HepG2 (cell line): ENCODE measurements around the gene SNX15. TPM values are rescaled to one million over a fixed set of nuclear protein-coding genes. Genes with fewer than 3 reads are reported as not detected.

Experiments
- DMAP1 ChIP-seq: IDR thresholded peaks from 2 replicates; pipeline ENCODE4 v1.6.1; 2016
- FOXP1 ChIP-seq, 2 experiments: fragments of 450-650 bp in 1 of 2; IDR thresholded peaks; 2 replicates each; pipeline ENCODE4 v1.6.1; 2017 to 2018; ENCODE audit warnings: antibody characterized with exemption in 1 of 2
- GTF3A ChIP-seq: sonication (generic); formaldehyde crosslinking; conservative IDR thresholded peaks from 2 replicates; pipeline ENCODE4 v1.4.0; 2020; ENCODE audit warnings: mild to moderate bottlenecking, missing genetic modification reagents
- HNF4G ChIP-seq, 2 experiments: sonication (generic) in 1 of 2; formaldehyde crosslinking in 1 of 2; IDR thresholded peaks; 2 replicates each; pipeline versions ENCODE4 v1.4.0 to v1.6.1; 2011 to 2020; ENCODE audit warnings: borderline replicate concordance in 2 of 2, low read depth in 2 of 2, mild to moderate bottlenecking in 2 of 2, low read length in 1 of 2, missing genetic modification reagents in 1 of 2, moderate library complexity in 1 of 2
- NCOA1 ChIP-seq: sonication (generic); formaldehyde crosslinking; IDR thresholded peaks from 2 replicates; pipeline ENCODE4 v1.9.0; 2021; ENCODE audit warnings: missing genetic modification reagents
- NFATC3 ChIP-seq: sonication (generic); formaldehyde crosslinking; IDR thresholded peaks from 2 replicates; pipeline ENCODE4 v1.5.1; 2020; ENCODE audit warnings: mild to moderate bottlenecking, missing genetic modification reagents
- NRL ChIP-seq: sonication (generic); formaldehyde crosslinking; IDR thresholded peaks from 2 replicates; pipeline ENCODE4 v1.5.0; 2020; ENCODE audit warnings: missing genetic modification reagents, mild to moderate bottlenecking, moderate library complexity, borderline replicate concordance
- STAG1 ChIP-seq: sonication (generic); formaldehyde crosslinking; IDR thresholded peaks from 2 replicates; pipeline ENCODE4 v1.4.0; 2020; ENCODE audit warnings: missing genetic modification reagents
- TBP ChIP-seq: sonication (generic); formaldehyde crosslinking; IDR thresholded peaks from 2 replicates; pipeline ENCODE4 v1.5.0; 2020; ENCODE audit warnings: missing genetic modification reagents
- TBX2 ChIP-seq: sonication (generic); formaldehyde crosslinking; IDR thresholded peaks from 2 replicates; pipeline ENCODE4 v1.5.0; 2020; ENCODE audit warnings: missing genetic modification reagents, mild to moderate bottlenecking, borderline replicate concordance
- U2AF2 ChIP-seq: fragments of 200-400 bp; formaldehyde crosslinking; IDR thresholded peaks from 2 replicates; pipeline ENCODE4 v1.6.1; 2017; ENCODE audit warnings: low read depth, mild to moderate bottlenecking, low read length
- ZEB1 ChIP-seq: IDR thresholded peaks from 2 replicates; pipeline ENCODE4 v1.6.1; 2012; ENCODE audit warnings: mild to moderate bottlenecking, low read depth, inconsistent platforms; ENCODE audit not compliant: insufficient replicate concordance
- ZNF431 ChIP-seq: sonication (generic); formaldehyde crosslinking; IDR thresholded peaks from 2 replicates; pipeline ENCODE4 v1.9.0; 2022; ENCODE audit warnings: missing genetic modification reagents, low read depth, mild to moderate bottlenecking, borderline replicate concordance
- ZNF660 ChIP-seq: sonication (generic); formaldehyde crosslinking; IDR thresholded peaks from 2 replicates; pipeline ENCODE4 v1.5.1; 2020; ENCODE audit warnings: mild to moderate bottlenecking, low read depth, missing genetic modification reagents, borderline replicate concordance
- ZNF761 ChIP-seq: sonication (generic); formaldehyde crosslinking; conservative IDR thresholded peaks from 2 replicates; pipeline ENCODE4 v1.4.0; 2020; ENCODE audit warnings: mild to moderate bottlenecking, missing genetic modification reagents
- ZNF775 ChIP-seq: sonication (generic); formaldehyde crosslinking; IDR thresholded peaks from 2 replicates; pipeline ENCODE4 v1.4.0; 2020; ENCODE audit warnings: missing genetic modification reagents, mild to moderate bottlenecking, moderate library complexity, borderline replicate concordance
- polyA plus RNA-seq, 8 experiments: library from polyadenylated mRNA; depleted of rRNA in 3 of 8; stranded (reverse) in 7 of 8; unstranded in 1 of 8; fragments of >200 nt; fragmentation: Illumina TruSeq in 4 of 8; extraction: Trizol in 4 of 8; gene quantifications; 2 replicates each; pipeline versions ENCODE4 v1.2.1 to v1.2.3, GENCODE V29; 2011 to 2016; ENCODE audit warnings: low read depth in 4 of 8, missing spikeins in 1 of 8, mixed read lengths in 1 of 8; ENCODE audit not compliant: insufficient read depth in 1 of 8
- total RNA-seq, 5 experiments: library from RNA; depleted of rRNA; stranded (reverse); fragments of >200 nt; fragmentation: Illumina TruSeq; extraction: Trizol; gene quantifications; 2 replicates each; pipeline ENCODE4 v1.2.3, GENCODE V29; 2016; ENCODE audit warnings: low read depth in 1 of 5
- TF ChIP-seq, protein P1 (sequence below): sonication (generic); formaldehyde crosslinking; IDR thresholded peaks from 2 replicates; pipeline ENCODE4 v1.9.0; 2021; ENCODE audit warnings: missing genetic modification reagents, borderline replicate concordance
- TF ChIP-seq, protein P2 (sequence below): sonication (generic); formaldehyde crosslinking; IDR thresholded peaks from 2 replicates; pipeline ENCODE4 v1.5.0; 2020; ENCODE audit warnings: mild to moderate bottlenecking, missing genetic modification reagents
- TF ChIP-seq, protein P3 (sequence below): sonication (generic); formaldehyde crosslinking; IDR thresholded peaks from 2 replicates; pipeline ENCODE4 v1.5.1; 2020; ENCODE audit warnings: missing genetic modification reagents, mild to moderate bottlenecking, borderline replicate concordance
- TF ChIP-seq, protein P4 (sequence below): sonication (generic); formaldehyde crosslinking; IDR thresholded peaks from 2 replicates; pipeline ENCODE4 v1.4.0; 2020; ENCODE audit warnings: missing genetic modification reagents
- TF ChIP-seq, protein P5 (sequence below): sonication (generic); formaldehyde crosslinking; IDR thresholded peaks from 2 replicates; pipeline ENCODE4 v1.8.1; 2023; ENCODE audit warnings: mild to moderate bottlenecking, missing genetic modification reagents

SNX15 gene
- total and polyA plus RNA-seq, 2 of the 13 experiments (the other 11 are each of a cell fraction or from before 2014, with no cell fraction given) = 19.1 to 22.6 TPM

DNA sequence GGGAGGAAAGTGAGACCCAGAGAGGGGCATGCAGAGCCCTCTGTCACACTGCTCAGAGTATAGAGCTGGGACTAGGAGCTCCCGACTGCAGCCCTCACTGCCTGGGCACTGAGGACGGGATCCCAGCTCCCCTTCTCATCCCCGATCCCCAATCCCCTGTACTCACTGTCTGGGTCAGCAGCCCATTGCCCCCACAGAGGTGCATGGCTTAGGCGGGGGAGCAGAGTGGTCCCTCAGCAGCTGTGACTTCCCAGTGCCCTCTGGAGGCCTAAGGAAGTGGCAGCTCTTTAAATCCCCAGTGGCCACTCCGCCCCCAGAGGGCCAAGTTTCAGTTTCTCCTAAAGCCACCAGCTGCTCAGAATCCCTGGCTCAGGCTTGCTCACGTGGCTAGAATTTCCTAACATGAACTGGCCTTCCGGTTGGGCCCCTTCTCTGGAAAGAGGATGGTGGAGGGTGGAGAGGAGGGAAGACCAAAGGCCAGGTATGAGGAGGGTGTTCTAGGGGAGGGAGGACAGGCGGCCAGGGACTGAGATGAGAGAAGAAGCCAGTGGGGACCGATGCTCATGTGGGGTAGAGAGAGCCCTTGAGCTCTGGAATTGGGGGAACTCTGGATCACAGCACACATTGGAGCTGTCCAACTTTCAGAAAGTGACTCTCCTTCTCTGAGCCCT is 30.4 kb upstream of the SNX15 start, which contains the start of gene BATF2 (continued):
- TF ChIP-seq, protein P1, sequence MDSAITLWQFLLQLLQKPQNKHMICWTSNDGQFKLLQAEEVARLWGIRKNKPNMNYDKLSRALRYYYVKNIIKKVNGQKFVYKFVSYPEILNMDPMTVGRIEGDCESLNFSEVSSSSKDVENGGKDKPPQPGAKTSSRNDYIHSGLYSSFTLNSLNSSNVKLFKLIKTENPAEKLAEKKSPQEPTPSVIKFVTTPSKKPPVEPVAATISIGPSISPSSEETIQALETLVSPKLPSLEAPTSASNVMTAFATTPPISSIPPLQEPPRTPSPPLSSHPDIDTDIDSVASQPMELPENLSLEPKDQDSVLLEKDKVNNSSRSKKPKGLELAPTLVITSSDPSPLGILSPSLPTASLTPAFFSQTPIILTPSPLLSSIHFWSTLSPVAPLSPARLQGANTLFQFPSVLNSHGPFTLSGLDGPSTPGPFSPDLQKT = no peak
- TF ChIP-seq ZNF431 (CRISPR knock-in tag) = no peak
- TF ChIP-seq, protein P2, sequence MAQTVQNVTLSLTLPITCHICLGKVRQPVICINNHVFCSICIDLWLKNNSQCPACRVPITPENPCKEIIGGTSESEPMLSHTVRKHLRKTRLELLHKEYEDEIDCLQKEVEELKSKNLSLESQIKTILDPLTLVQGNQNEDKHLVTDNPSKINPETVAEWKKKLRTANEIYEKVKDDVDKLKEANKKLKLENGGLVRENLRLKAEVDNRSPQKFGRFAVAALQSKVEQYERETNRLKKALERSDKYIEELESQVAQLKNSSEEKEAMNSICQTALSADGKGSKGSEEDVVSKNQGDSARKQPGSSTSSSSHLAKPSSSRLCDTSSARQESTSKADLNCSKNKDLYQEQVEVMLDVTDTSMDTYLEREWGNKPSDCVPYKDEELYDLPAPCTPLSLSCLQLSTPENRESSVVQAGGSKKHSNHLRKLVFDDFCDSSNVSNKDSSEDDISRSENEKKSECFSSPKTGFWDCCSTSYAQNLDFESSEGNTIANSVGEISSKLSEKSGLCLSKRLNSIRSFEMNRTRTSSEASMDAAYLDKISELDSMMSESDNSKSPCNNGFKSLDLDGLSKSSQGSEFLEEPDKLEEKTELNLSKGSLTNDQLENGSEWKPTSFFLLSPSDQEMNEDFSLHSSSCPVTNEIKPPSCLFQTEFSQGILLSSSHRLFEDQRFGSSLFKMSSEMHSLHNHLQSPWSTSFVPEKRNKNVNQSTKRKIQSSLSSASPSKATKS = no peak
- TF ChIP-seq GTF3A (CRISPR knock-in tag) = no peak
- peak; percentile 89; the same call in 1 of the 2 replicates for TF ChIP-seq NRL (CRISPR knock-in tag)
- TF ChIP-seq ZNF660 (CRISPR knock-in tag) = no peak
- TF ChIP-seq, protein P3, sequence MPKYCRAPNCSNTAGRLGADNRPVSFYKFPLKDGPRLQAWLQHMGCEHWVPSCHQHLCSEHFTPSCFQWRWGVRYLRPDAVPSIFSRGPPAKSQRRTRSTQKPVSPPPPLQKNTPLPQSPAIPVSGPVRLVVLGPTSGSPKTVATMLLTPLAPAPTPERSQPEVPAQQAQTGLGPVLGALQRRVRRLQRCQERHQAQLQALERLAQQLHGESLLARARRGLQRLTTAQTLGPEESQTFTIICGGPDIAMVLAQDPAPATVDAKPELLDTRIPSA (CRISPR knock-in tag) = no peak
- peak; percentile 75 for TF ChIP-seq DMAP1 (CRISPR knock-in tag)
- TF ChIP-seq FOXP1 (IDR thresholded peaks at IDR 0.05) = no peak
- no peak for TF ChIP-seq FOXP1 (CRISPR knock-in tag; IDR thresholded peaks at IDR 0.05)
- peak; percentile 55; the same call in 1 of the 2 replicates for TF ChIP-seq ZNF761 (CRISPR knock-in tag)
- TF ChIP-seq TBP (CRISPR knock-in tag) = no peak
- TF ChIP-seq, protein P4, sequence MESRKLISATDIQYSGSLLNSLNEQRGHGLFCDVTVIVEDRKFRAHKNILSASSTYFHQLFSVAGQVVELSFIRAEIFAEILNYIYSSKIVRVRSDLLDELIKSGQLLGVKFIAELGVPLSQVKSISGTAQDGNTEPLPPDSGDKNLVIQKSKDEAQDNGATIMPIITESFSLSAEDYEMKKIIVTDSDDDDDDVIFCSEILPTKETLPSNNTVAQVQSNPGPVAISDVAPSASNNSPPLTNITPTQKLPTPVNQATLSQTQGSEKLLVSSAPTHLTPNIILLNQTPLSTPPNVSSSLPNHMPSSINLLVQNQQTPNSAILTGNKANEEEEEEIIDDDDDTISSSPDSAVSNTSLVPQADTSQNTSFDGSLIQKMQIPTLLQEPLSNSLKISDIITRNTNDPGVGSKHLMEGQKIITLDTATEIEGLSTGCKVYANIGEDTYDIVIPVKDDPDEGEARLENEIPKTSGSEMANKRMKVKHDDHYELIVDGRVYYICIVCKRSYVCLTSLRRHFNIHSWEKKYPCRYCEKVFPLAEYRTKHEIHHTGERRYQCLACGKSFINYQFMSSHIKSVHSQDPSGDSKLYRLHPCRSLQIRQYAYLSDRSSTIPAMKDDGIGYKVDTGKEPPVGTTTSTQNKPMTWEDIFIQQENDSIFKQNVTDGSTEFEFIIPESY = peak; percentile 36
- no peak for TF ChIP-seq NFATC3 (CRISPR knock-in tag)
- TF ChIP-seq U2AF2 = no peak
- TF ChIP-seq STAG1 (CRISPR knock-in tag) = peak; percentile 70
- TF ChIP-seq ZEB1 = no peak
- peak; percentile 56; the same call in 1 of the 2 replicates for TF ChIP-seq HNF4G (IDR thresholded peaks at IDR 0.05; ENCODE audit: borderline replicate concordance, low read depth, low read length)
- TF ChIP-seq HNF4G (CRISPR knock-in tag; IDR thresholded peaks at IDR 0.05; ENCODE audit: borderline replicate concordance, low read depth) = peak; percentile 59
- TF ChIP-seq ZNF775 (CRISPR knock-in tag) = no peak
- peak; percentile 72; the same call in 1 of the 2 replicates for TF ChIP-seq TBX2 (CRISPR knock-in tag)
- TF ChIP-seq NCOA1 (CRISPR knock-in tag) = no peak
- TF ChIP-seq, protein P5, sequence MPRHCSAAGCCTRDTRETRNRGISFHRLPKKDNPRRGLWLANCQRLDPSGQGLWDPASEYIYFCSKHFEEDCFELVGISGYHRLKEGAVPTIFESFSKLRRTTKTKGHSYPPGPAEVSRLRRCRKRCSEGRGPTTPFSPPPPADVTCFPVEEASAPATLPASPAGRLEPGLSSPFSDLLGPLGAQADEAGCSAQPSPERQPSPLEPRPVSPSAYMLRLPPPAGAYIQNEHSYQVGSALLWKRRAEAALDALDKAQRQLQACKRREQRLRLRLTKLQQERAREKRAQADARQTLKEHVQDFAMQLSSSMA (CRISPR knock-in tag) = 0 out of 2 replicates have a peak, but pooled peaks have one; percentile 56
